Urothelium cell line (cell line): ENCODE results near the gene BABAM2.

Experiments
- DNase-seq: peaks from one replicate; pipeline ENCODE4 v3.0.0; 2011; ENCODE audit warnings: low spot score, mixed read lengths
- FAIRE-seq: peaks from 2 replicates; lab custom pipeline; 2011; peaks lifted over from hg19 to GRCh38; lab: Jason Lieb, UNC

BABAM2 gene

GRCh38 chr2:28378679-28379584 lies 488.4 kb downstream of the BABAM2 start:
- DNase-seq, result no peak
- no peak for FAIRE-seq

- no peak for FAIRE-seq
- no peak for DNase-seq
Measured at GRCh38 chr2:28380219-28380618, 489.7 kb downstream of the BABAM2 start.

- no peak for DNase-seq
Measured at GRCh38 chr2:28381225-28382180, 491.0 kb downstream of the BABAM2 start.

GRCh38 chr2:28382755-28383154 lies 492.2 kb downstream of the BABAM2 start:
- FAIRE-seq (no peak), DNase-seq (no peak)

More at GRCh38 chr2:28381225-28382180, 491.0 kb downstream of the BABAM2 start:
- no peak for FAIRE-seq

GRCh38 chr2:28387082-28387960 lies 496.8 kb downstream of the BABAM2 start:
- peak; percentile 68 for DNase-seq
- peak; percentile 40 for FAIRE-seq
